ENCODE results near the gene TEKT5. TPM values are rescaled to one million over a fixed set of nuclear protein-coding genes. Genes with fewer than 3 reads are reported as not detected.
A peak's percentile ranks its signal among the peaks of the same experiment; 100 is the strongest.

TEKT5 gene
- total and polyA plus RNA-seq, 9 of the 15 experiments (the other 6 are each of a cell fraction or from before 2014, with no cell fraction given) = 0.10 to 0.19 TPM; not detected in 7

DNA sequence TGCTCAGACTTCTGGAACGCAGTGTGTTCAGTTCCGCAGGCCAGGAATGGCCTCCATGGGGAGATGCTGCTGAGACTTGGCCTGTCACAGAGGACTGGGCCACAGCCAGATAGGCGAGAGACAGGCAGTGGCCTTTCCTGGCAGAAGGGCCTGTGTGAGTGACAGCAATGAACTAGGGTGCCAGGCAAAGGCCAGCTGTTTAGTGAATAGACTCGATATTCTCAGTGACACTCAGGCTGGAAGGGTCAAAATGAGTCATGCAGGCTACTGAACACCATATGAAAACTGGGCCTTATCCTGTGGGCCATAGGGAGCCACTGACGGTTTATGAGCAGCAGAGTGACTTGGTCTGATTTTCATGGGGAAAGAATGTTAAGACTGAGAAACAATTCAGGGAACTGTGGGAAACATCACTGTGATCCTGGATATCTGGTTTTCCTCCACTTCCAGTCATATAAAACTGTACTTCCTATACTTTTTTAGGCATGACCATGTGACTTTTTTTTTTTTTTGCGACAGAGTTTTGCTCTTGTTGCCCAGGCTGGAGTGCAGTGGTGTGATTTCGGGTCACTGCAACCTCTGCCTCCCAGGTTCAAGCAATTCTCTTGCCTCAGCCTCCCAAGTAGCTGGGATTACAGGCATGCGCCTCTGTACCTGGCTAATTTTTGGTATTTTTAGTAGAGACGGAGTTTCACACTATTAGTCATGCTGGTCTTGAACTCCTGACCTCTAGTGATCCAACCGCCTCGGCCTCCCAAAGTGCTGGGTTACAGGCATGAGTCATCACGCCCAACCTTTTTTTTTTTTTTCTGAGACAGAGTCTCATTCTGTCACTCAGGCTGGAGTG is 43.7 kb upstream of the TEKT5 start:
- Histone ChIP-seq H3K9ac (ENCODE audit: insufficient read depth in 1 of 2, low read depth in 2 of 2, low read length in 2 of 2) (peak overlapping the region; percentile 38 to 57; a peak in 3 of 4 replicates), H3K4me3 (no peak overlapping the region), H3K27ac (ENCODE audit: extremely low read depth, low read depth, low read length) (peak overlapping the region; percentile 79), H3K9me3 (replicated peaks; ENCODE audit: control insufficient read depth, insufficient read depth, low read depth, low read length) (no peaks in the 10 kb centered on the region), H3K27me3 (ENCODE audit: control insufficient read depth in 2 of 2, insufficient read depth in 2 of 2, low read length in 2 of 2) (no peaks in the 10 kb centered on the region), H2AFZ (ENCODE audit: low read depth, low read length) (peak overlapping the region; percentile 61), H4K20me1 (replicated peaks; ENCODE audit: control insufficient read depth, insufficient read depth, low read length) (no peaks in the 10 kb centered on the region), H3K79me2 (ENCODE audit: control insufficient read depth, insufficient read depth, low read length) (no peaks in the 10 kb centered on the region), H3K36me3 (ENCODE audit: control insufficient read depth, insufficient read depth, low read length) (no peaks in the 10 kb centered on the region), H3K4me2 (ENCODE audit: insufficient read depth, low read length) (peak overlapping the region; percentile 38), H3K9me1 (ENCODE audit: control insufficient read depth, insufficient read depth, low read length) (no peaks in the 10 kb centered on the region), H3K4me1 (replicated peaks in 1 of 2; ENCODE audit: control insufficient read depth in 2 of 2, insufficient read depth in 2 of 2, low read length in 2 of 2) (peaks cover 19 to 26% of the 10 kb centered on the region in 2 experiments)
- FAIRE-seq = peak; percentile 91
- WGBS (ENCODE audit: insufficient coverage, low coverage, missing lambda C conversion rate) = 22% methylated on average over 11 of the region's 12 CpGs
- ChIA-PET CTCF (ENCODE audit: low intra/inter-chr PET ratio) (interaction anchor here (0.6 to 2.7 kb wide), 3 partner anchors 217 to 482 kb away, joined by 3 to 26 read pairs (median 4); no protein-coding TSS in a partner anchor), POLR2A (interaction anchor here (1.0 kb wide), 1 partner anchor 160 kb away, joined by 3 read pairs; no protein-coding TSS in a partner anchor)
- peak; percentile 58 to 90 (median 63) for DNase-seq (ENCODE audit: extremely low read depth in 1 of 4, low spot score in 3 of 4)
- in situ Hi-C loops (cut with MboI) (loop anchor here (5.0 kb wide), 1 partner anchor 226 kb away; no protein-coding TSS in a partner anchor), intact Hi-C loops (cut with micrococcal nuclease) (loop anchor here (5.0 to 10.0 kb wide), 4 partner anchors 74 to 484 kb away; no protein-coding TSS in a partner anchor)
- peak; percentile 77 for ATAC-seq
- BruUV-seq (replicated peaks) = no TSS peak
- TF ChIP-seq HDAC2 (IDR thresholded peaks at IDR 0.05) = peak; percentile 79
- TF ChIP-seq, protein P1, sequence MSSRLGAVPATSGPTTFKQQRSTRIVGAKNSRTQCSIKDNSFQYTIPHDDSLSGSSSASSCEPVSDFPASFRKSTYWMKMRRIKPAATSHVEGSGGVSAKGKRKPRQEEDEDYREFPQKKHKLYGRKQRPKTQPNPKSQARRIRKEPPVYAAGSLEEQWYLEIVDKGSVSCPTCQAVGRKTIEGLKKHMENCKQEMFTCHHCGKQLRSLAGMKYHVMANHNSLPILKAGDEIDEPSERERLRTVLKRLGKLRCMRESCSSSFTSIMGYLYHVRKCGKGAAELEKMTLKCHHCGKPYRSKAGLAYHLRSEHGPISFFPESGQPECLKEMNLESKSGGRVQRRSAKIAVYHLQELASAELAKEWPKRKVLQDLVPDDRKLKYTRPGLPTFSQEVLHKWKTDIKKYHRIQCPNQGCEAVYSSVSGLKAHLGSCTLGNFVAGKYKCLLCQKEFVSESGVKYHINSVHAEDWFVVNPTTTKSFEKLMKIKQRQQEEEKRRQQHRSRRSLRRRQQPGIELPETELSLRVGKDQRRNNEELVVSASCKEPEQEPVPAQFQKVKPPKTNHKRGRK (tag; IDR thresholded peaks at IDR 0.05) = no peak
- no peak for TF ChIP-seq ZNF133 (CRISPR knock-in tag; IDR thresholded peaks at IDR 0.05)
- no peak for TF ChIP-seq ZNF146 (CRISPR knock-in tag; IDR thresholded peaks at IDR 0.05; ENCODE audit: unreplicated experiment)
- TF ChIP-seq, protein P2, sequence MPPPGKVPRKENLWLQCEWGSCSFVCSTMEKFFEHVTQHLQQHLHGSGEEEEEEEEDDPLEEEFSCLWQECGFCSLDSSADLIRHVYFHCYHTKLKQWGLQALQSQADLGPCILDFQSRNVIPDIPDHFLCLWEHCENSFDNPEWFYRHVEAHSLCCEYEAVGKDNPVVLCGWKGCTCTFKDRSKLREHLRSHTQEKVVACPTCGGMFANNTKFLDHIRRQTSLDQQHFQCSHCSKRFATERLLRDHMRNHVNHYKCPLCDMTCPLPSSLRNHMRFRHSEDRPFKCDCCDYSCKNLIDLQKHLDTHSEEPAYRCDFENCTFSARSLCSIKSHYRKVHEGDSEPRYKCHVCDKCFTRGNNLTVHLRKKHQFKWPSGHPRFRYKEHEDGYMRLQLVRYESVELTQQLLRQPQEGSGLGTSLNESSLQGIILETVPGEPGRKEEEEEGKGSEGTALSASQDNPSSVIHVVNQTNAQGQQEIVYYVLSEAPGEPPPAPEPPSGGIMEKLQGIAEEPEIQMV (tag; conservative IDR thresholded peaks at IDR 0.05; ENCODE audit: low read depth) = no peak
- TF ChIP-seq MEF2D (tag; conservative IDR thresholded peaks at IDR 0.05; ENCODE audit: low read depth) = no peak
- no peak for TF ChIP-seq NFRKB (IDR thresholded peaks at IDR 0.05; ENCODE audit: low read depth)
- TF ChIP-seq, protein P3, sequence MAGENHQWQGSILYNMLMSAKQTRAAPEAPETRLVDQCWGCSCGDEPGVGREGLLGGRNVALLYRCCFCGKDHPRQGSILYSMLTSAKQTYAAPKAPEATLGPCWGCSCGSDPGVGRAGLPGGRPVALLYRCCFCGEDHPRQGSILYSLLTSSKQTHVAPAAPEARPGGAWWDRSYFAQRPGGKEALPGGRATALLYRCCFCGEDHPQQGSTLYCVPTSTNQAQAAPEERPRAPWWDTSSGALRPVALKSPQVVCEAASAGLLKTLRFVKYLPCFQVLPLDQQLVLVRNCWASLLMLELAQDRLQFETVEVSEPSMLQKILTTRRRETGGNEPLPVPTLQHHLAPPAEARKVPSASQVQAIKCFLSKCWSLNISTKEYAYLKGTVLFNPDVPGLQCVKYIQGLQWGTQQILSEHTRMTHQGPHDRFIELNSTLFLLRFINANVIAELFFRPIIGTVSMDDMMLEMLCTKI (IDR thresholded peaks at IDR 0.05; ENCODE audit: partially characterized antibody) = no peak
- TF ChIP-seq NELFE (IDR thresholded peaks at IDR 0.05; ENCODE audit: insufficient read depth, insufficient read length) = no peak
- no peak for TF ChIP-seq MEF2A (IDR thresholded peaks at IDR 0.05; ENCODE audit: control insufficient read depth, low read depth, low read length)
- TF ChIP-seq, protein P4, sequence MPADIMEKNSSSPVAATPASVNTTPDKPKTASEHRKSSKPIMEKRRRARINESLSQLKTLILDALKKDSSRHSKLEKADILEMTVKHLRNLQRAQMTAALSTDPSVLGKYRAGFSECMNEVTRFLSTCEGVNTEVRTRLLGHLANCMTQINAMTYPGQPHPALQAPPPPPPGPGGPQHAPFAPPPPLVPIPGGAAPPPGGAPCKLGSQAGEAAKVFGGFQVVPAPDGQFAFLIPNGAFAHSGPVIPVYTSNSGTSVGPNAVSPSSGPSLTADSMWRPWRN (IDR thresholded peaks at IDR 0.05; ENCODE audit: low read depth) = no peak
- TF ChIP-seq ZEB2 (IDR thresholded peaks at IDR 0.05) = 0 out of 2 replicates have a peak, but pooled peaks have one; percentile 37
